GM12874 (cell line): ENCODE data around the gene NEDD8.

Experiments
- CTCF ChIP-seq: IDR thresholded peaks from 2 replicates; pipeline ENCODE4 v1.5.1; 2011; ENCODE audit warnings: low read depth, mild to moderate bottlenecking, control low read depth, low read length, moderate library complexity; ENCODE audit not compliant: insufficient read depth

Gene NEDD8

GRCh38 chr14:24250354-24250753 is 18.2 kb upstream of the NEDD8 start:
- TF ChIP-seq CTCF, result no peak

GRCh38 chr14:24249230-24250021 is 17.3 kb upstream of the NEDD8 start:
- no peak for TF ChIP-seq CTCF

GRCh38 chr14:24247422-24247821 is 15.3 kb upstream of the NEDD8 start:
- TF ChIP-seq CTCF, result no peak

- TF ChIP-seq CTCF, result no peak
Measured at GRCh38 chr14:24246765-24247212, 14.6 kb upstream of the NEDD8 start.

- no peak for TF ChIP-seq CTCF
Measured at GRCh38 chr14:24243336-24243836, 11.2 kb upstream of the NEDD8 start.

GRCh38 chr14:24241829-24242443 is 9.8 kb upstream of the NEDD8 start:
- peak; percentile 54 for TF ChIP-seq CTCF

- no peak for TF ChIP-seq CTCF
Measured at GRCh38 chr14:24240110-24240918, 8.1 kb upstream of the NEDD8 start.
